Measurements from ENCODE around the gene HPSE2. TPM values are rescaled to one million over a fixed set of nuclear protein-coding genes. Genes with fewer than 3 reads are reported as not detected.

Gene HPSE2
- total and polyA plus RNA-seq, 8 donors, result 0.58 to 15.8 (median 2.0) TPM

GRCh38 chr10:98925651-98926050 lies 310.0 kb downstream of the HPSE2 start:
- no peaks in the 10 kb centered on the region for H3K9me3 ChIP-seq
- TF ChIP-seq CTCF (IDR thresholded peaks at IDR 0.05), result no peak
- no peak for TF ChIP-seq POLR2A (IDR thresholded peaks at IDR 0.05)
- TF ChIP-seq EP300 (IDR thresholded peaks at IDR 0.05), result no peak
- TF ChIP-seq POLR2AphosphoS5 (IDR thresholded peaks at IDR 0.05), result no peak
- H3K27ac ChIP-seq, result no peak overlapping the region
- WGBS, 5 donors, result 88 to 93% (median 89%) methylated on average over 1 of the region's 1 CpG
- no peaks in the 10 kb centered on the region for H3K36me3 ChIP-seq
- H3K4me1 ChIP-seq, result peaks cover 0 to 7% (median 3%) of the 10 kb centered on the region in 4 donors
- no peaks in the 10 kb centered on the region for H3K27me3 ChIP-seq
- DNase-seq, result no peak
- H3K4me3 ChIP-seq, result no peak overlapping the region
- intact Hi-C loops (cut with DNase I; ENCODE audit: low total_unique reads), result no loop called here

- WGBS, 5 donors, result 37 to 100% (median 81%) methylated on average over 1 of the region's 1 CpG
- no peak overlapping the region for H3K27ac ChIP-seq
- TF ChIP-seq CTCF (IDR thresholded peaks at IDR 0.05) (no peak), POLR2A (IDR thresholded peaks at IDR 0.05) (no peak), POLR2AphosphoS5 (IDR thresholded peaks at IDR 0.05) (no peak), EP300 (IDR thresholded peaks at IDR 0.05) (no peak)
- DNase-seq, result no peak
- H3K27me3 ChIP-seq, result no peaks in the 10 kb centered on the region
- no peaks in the 10 kb centered on the region for H3K9me3 ChIP-seq
- no peak overlapping the region for H3K4me3 ChIP-seq
- peaks cover 0 to 14% (median 5%) of the 10 kb centered on the region in 4 donors for H3K4me1 ChIP-seq
- intact Hi-C loops (cut with DNase I; ENCODE audit: low total_unique reads), result no loop called here
- no peaks in the 10 kb centered on the region for H3K36me3 ChIP-seq
Observed at GRCh38 chr10:98924526-98924925, 311.1 kb downstream of the HPSE2 start.

- 54 to 71% (median 63%) methylated on average over 2 of the region's 2 CpGs for WGBS, 5 donors
- Histone ChIP-seq H3K27ac (peak overlapping the region in 1 of 5 donors; percentile 40), H3K9me3 (no peaks in the 10 kb centered on the region)
Observed at GRCh38 chr10:98921316-98921715, 314.3 kb downstream of the HPSE2 start.

GRCh38 chr10:98920807-98921206 lies 314.8 kb downstream of the HPSE2 start:
- WGBS, 5 donors, result 28 to 37% (median 31%) methylated on average over 2 of the region's 2 CpGs
- Histone ChIP-seq H3K27ac (peak overlapping the region in 1 of 5 donors; percentile 40), H3K36me3 (no peaks in the 10 kb centered on the region), H3K4me3 (no peak overlapping the region), H3K27me3 (no peaks in the 10 kb centered on the region), H3K4me1 (peaks cover 0 to 14% (median 5%) of the 10 kb centered on the region in 4 donors), H3K9me3 (no peaks in the 10 kb centered on the region)
- peak in 1 of 2 donors; percentile 58 for DNase-seq
- intact Hi-C loops (cut with DNase I; ENCODE audit: low total_unique reads), result no loop called here
- no peak for TF ChIP-seq CTCF (IDR thresholded peaks at IDR 0.05)
- TF ChIP-seq POLR2A (IDR thresholded peaks at IDR 0.05), result no peak
- TF ChIP-seq POLR2AphosphoS5 (IDR thresholded peaks at IDR 0.05), result no peak
- TF ChIP-seq EP300 (IDR thresholded peaks at IDR 0.05), result no peak

More at GRCh38 chr10:98921316-98921715, 314.3 kb downstream of the HPSE2 start:
- H3K36me3 ChIP-seq, result no peaks in the 10 kb centered on the region
- TF ChIP-seq POLR2AphosphoS5 (IDR thresholded peaks at IDR 0.05) (no peak), POLR2A (IDR thresholded peaks at IDR 0.05) (no peak)
- no peak overlapping the region for H3K4me3 ChIP-seq
- intact Hi-C loops (cut with DNase I; ENCODE audit: low total_unique reads), result no loop called here
- H3K27me3 ChIP-seq, result no peaks in the 10 kb centered on the region
- DNase-seq, result peak in 1 of 2 donors; percentile 21
- peaks cover 0 to 14% (median 5%) of the 10 kb centered on the region in 4 donors for H3K4me1 ChIP-seq

DNA sequence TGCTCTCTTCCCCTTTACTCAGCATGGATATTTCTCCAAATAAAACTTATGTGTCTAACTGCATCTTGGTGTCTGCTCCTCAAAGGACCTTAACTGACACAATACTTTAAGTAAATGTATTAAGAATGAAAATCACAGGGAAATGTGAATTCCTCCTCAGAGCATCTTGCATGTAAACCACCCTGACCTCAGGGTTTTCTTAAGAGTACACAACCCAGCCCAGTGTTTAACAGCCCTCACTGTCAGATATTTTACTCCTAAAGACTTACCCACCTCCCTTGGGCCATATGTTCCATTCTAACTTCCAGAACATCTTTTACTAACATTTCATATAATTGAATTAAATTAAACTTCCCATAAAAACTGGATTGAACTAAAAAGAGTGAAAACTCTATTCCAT lies 315.3 kb downstream of the HPSE2 start:
- intact Hi-C loops (cut with DNase I; ENCODE audit: low total_unique reads), result no loop called here
- TF ChIP-seq EP300 (IDR thresholded peaks at IDR 0.05) (no peak), CTCF (IDR thresholded peaks at IDR 0.05) (no peak), POLR2A (IDR thresholded peaks at IDR 0.05) (no peak), POLR2AphosphoS5 (IDR thresholded peaks at IDR 0.05) (no peak)
- DNase-seq, result no peak
- Histone ChIP-seq H3K27ac (no peak overlapping the region), H3K4me1 (peaks cover 0 to 14% (median 5%) of the 10 kb centered on the region in 4 donors), H3K27me3 (no peaks in the 10 kb centered on the region), H3K9me3 (no peaks in the 10 kb centered on the region), H3K36me3 (no peaks in the 10 kb centered on the region), H3K4me3 (no peak overlapping the region)
